ENCODE data around the gene FAM107B.

The FAM107B gene

DNA sequence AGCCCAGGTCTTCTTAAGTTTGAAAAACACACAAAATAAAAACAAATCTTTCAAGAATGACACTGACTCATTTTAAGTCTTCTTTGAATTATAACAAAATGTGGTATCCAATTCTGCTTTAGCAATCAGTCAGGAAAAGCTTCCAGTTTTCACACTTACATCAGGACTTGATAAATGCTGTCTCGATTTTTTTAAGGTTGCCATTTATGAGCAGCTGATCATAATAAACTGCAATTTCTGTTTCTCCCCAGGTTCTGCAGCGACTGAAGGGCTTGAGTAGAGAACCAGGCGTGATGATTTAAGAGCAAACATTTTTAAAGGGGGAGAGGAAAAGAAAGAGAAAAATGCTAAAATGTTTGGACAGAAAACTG, 71.1 kb downstream of the FAM107B start:
- H3K4me1 ChIP-seq (ENCODE audit: control insufficient read depth, insufficient read depth, low read length), result peaks cover 7% of the 10 kb centered on the region; the same call in 1 of the 2 replicates

GRCh38 chr10:14701466-14701865, 73.2 kb downstream of the FAM107B start:
- Histone ChIP-seq H3K4me3 (ENCODE audit: low read depth, low read length) (no peak overlapping the region), H3K27ac (ENCODE audit: low read depth, low read length) (no peak overlapping the region), H3K36me3 (ENCODE audit: control insufficient read depth, insufficient read depth, low read length) (no peaks in the 10 kb centered on the region), H3K27me3 (ENCODE audit: control insufficient read depth, insufficient read depth, low read length) (no peaks in the 10 kb centered on the region), H3K9ac (ENCODE audit: low read depth, low read length) (no peak overlapping the region), H3K4me1 (ENCODE audit: control insufficient read depth, insufficient read depth, low read length) (peaks cover 7% of the 10 kb centered on the region; the same call in 1 of the 2 replicates), H3K9me3 (ENCODE audit: control insufficient read depth, insufficient read depth, low read length) (no peaks in the 10 kb centered on the region)

More for the DNA sequence above, 71.1 kb downstream of the FAM107B start:
- no peak overlapping the region for H3K27ac ChIP-seq (ENCODE audit: low read depth, low read length)
- no peak overlapping the region for H3K4me3 ChIP-seq (ENCODE audit: low read depth, low read length)
- no peaks in the 10 kb centered on the region for H3K36me3 ChIP-seq (ENCODE audit: control insufficient read depth, insufficient read depth, low read length)
- H3K27me3 ChIP-seq (ENCODE audit: control insufficient read depth, insufficient read depth, low read length), result no peaks in the 10 kb centered on the region
- H3K9me3 ChIP-seq (ENCODE audit: control insufficient read depth, insufficient read depth, low read length), result no peaks in the 10 kb centered on the region
- no peak overlapping the region for H3K9ac ChIP-seq (ENCODE audit: low read depth, low read length)

DNA sequence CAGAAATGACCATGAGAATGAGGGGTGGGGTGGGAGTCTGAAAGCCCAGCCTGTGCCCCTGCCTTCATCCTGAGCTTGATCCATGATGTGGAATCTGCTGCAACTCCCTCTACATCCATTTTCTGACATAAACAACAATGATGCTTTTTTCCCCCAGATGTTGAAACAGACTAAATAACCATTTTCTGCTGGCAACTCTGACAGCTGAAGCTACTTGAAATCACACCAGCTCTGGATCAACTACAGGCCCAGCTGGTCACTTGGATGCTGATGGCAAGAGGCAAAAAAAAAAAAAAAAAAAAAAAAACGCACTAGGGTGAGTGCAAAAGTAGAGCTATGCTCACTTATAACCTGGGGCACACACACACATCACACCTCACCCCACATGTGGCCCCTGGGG, 74.2 kb downstream of the FAM107B start:
- H3K9me3 ChIP-seq (ENCODE audit: control insufficient read depth, insufficient read depth, low read length), result no peaks in the 10 kb centered on the region
- H3K27me3 ChIP-seq (ENCODE audit: control insufficient read depth, insufficient read depth, low read length), result no peaks in the 10 kb centered on the region
- no peaks in the 10 kb centered on the region for H3K36me3 ChIP-seq (ENCODE audit: control insufficient read depth, insufficient read depth, low read length)
- H3K27ac ChIP-seq (ENCODE audit: low read depth, low read length), result no peak overlapping the region
- peaks cover 4% of the 10 kb centered on the region; the same call in 1 of the 2 replicates for H3K4me1 ChIP-seq (ENCODE audit: control insufficient read depth, insufficient read depth, low read length)
- no peak overlapping the region for H3K4me3 ChIP-seq (ENCODE audit: low read depth, low read length)
- H3K9ac ChIP-seq (ENCODE audit: low read depth, low read length), result no peak overlapping the region

DNA sequence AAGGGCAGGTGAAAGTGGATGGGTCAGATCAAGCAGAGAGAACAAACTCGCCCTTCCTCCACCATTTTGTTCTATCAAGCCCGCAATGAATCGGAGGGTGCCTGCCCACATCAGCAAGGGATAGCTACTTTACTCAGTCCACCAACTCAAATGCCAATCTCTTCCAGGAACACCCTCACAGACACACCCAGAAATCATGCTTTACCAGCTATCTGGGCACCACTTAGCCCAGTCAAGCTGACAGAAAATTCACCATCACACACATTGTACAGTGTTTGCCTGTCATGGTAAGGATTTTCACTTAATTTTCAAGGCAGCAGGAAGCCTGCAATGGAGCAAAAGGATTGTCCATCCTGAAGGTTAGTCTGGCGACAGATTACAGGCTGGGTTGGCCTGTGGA, 75.2 kb downstream of the FAM107B start:
- Histone ChIP-seq H3K4me1 (ENCODE audit: control insufficient read depth, insufficient read depth, low read length) (no peaks in the 10 kb centered on the region), H3K36me3 (ENCODE audit: control insufficient read depth, insufficient read depth, low read length) (no peaks in the 10 kb centered on the region), H3K27ac (ENCODE audit: low read depth, low read length) (no peak overlapping the region), H3K9me3 (ENCODE audit: control insufficient read depth, insufficient read depth, low read length) (no peaks in the 10 kb centered on the region), H3K9ac (ENCODE audit: low read depth, low read length) (no peak overlapping the region), H3K4me3 (ENCODE audit: low read depth, low read length) (no peak overlapping the region), H3K27me3 (ENCODE audit: control insufficient read depth, insufficient read depth, low read length) (no peaks in the 10 kb centered on the region)

DNA sequence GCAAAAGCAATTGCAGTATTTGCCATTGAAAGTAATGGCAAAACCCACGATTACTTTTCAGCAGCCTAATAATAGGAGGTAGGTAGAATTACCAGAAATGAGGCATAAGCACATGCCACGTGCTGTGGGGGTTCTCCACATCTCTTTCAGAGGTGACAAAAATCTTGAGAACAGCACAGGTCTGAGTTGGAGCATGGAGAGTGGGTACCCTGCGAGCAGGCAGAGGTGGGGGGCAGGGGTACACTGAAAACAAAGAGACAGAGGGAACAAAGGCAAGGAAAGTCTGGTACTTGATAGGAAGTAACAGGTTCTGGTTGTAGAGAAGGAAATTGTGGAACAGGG, 75.9 kb downstream of the FAM107B start:
- Histone ChIP-seq H3K27me3 (ENCODE audit: control insufficient read depth, insufficient read depth, low read length) (no peaks in the 10 kb centered on the region), H3K27ac (ENCODE audit: low read depth, low read length) (no peak overlapping the region), H3K9me3 (ENCODE audit: control insufficient read depth, insufficient read depth, low read length) (no peaks in the 10 kb centered on the region), H3K36me3 (ENCODE audit: control insufficient read depth, insufficient read depth, low read length) (no peaks in the 10 kb centered on the region), H3K4me1 (ENCODE audit: control insufficient read depth, insufficient read depth, low read length) (no peaks in the 10 kb centered on the region), H3K9ac (ENCODE audit: low read depth, low read length) (no peak overlapping the region), H3K4me3 (ENCODE audit: low read depth, low read length) (no peak overlapping the region)

- H3K9me3 ChIP-seq (ENCODE audit: control insufficient read depth, insufficient read depth, low read length), result no peaks in the 10 kb centered on the region
- no peaks in the 10 kb centered on the region for H3K27me3 ChIP-seq (ENCODE audit: control insufficient read depth, insufficient read depth, low read length)
- H3K9ac ChIP-seq (ENCODE audit: low read depth, low read length), result no peak overlapping the region
- no peaks in the 10 kb centered on the region for H3K4me1 ChIP-seq (ENCODE audit: control insufficient read depth, insufficient read depth, low read length)
- H3K4me3 ChIP-seq (ENCODE audit: low read depth, low read length), result no peak overlapping the region
- no peaks in the 10 kb centered on the region for H3K36me3 ChIP-seq (ENCODE audit: control insufficient read depth, insufficient read depth, low read length)
- H3K27ac ChIP-seq (ENCODE audit: low read depth, low read length), result no peak overlapping the region
Observed at GRCh38 chr10:14698111-14698828, 76.4 kb downstream of the FAM107B start.

DNA sequence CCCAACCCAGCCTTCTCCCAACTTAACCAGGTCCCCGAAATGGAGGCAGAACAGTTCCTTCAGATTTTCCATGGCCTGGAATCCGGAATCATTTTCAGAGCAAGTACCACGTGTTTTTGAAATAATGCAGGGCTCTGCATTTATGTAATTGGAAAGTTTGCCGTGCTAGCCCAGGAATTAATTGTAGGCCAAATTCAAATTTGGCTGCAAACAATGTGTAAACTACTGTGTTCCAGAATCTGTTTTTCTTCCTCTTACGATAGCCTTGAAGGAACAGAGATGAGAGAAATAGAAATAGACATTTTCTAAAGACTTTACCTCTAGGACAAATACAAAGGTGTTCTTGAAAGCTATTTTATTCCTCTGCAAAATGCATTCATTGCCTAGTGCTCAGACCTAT, 77.4 kb downstream of the FAM107B start:
- Histone ChIP-seq H3K9me3 (ENCODE audit: control insufficient read depth, insufficient read depth, low read length) (no peaks in the 10 kb centered on the region), H3K4me1 (ENCODE audit: control insufficient read depth, insufficient read depth, low read length) (no peaks in the 10 kb centered on the region), H3K9ac (ENCODE audit: low read depth, low read length) (no peak overlapping the region), H3K27me3 (ENCODE audit: control insufficient read depth, insufficient read depth, low read length) (no peaks in the 10 kb centered on the region), H3K4me3 (ENCODE audit: low read depth, low read length) (no peak overlapping the region), H3K27ac (ENCODE audit: low read depth, low read length) (no peak overlapping the region), H3K36me3 (ENCODE audit: control insufficient read depth, insufficient read depth, low read length) (no peaks in the 10 kb centered on the region)

DNA sequence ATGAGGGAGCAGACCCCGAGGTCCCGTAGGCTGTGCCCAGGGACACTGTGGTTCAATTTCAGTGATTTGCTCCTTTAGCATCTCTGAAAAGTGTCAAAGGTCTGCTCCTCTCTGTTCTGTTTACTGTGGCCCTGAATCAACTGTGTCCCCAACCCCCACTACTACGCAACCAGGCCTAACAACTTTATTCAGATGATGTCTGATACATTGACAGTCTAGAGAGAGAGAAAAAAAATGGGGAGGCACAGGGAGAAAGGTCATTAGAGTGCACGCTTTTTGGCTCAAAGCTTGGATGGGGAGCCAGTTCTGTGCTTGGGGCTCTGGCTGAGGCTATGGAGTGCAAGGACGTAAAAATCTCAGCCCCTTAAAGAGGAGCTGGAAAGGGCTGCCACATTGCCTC, 77.9 kb downstream of the FAM107B start:
- Histone ChIP-seq H3K4me3 (ENCODE audit: low read depth, low read length) (no peak overlapping the region), H3K4me1 (ENCODE audit: control insufficient read depth, insufficient read depth, low read length) (no peaks in the 10 kb centered on the region), H3K27ac (ENCODE audit: low read depth, low read length) (no peak overlapping the region), H3K36me3 (ENCODE audit: control insufficient read depth, insufficient read depth, low read length) (no peaks in the 10 kb centered on the region), H3K9ac (ENCODE audit: low read depth, low read length) (no peak overlapping the region), H3K27me3 (ENCODE audit: control insufficient read depth, insufficient read depth, low read length) (no peaks in the 10 kb centered on the region), H3K9me3 (ENCODE audit: control insufficient read depth, insufficient read depth, low read length) (no peaks in the 10 kb centered on the region)

- Histone ChIP-seq H3K4me1 (ENCODE audit: control insufficient read depth, insufficient read depth, low read length) (no peaks in the 10 kb centered on the region), H3K36me3 (ENCODE audit: control insufficient read depth, insufficient read depth, low read length) (no peaks in the 10 kb centered on the region), H3K9me3 (ENCODE audit: control insufficient read depth, insufficient read depth, low read length) (no peaks in the 10 kb centered on the region), H3K27me3 (ENCODE audit: control insufficient read depth, insufficient read depth, low read length) (no peaks in the 10 kb centered on the region), H3K4me3 (ENCODE audit: low read depth, low read length) (no peak overlapping the region), H3K9ac (ENCODE audit: low read depth, low read length) (no peak overlapping the region), H3K27ac (ENCODE audit: low read depth, low read length) (no peak overlapping the region)
Observed at GRCh38 chr10:14695847-14696480, 78.7 kb downstream of the FAM107B start.

DNA sequence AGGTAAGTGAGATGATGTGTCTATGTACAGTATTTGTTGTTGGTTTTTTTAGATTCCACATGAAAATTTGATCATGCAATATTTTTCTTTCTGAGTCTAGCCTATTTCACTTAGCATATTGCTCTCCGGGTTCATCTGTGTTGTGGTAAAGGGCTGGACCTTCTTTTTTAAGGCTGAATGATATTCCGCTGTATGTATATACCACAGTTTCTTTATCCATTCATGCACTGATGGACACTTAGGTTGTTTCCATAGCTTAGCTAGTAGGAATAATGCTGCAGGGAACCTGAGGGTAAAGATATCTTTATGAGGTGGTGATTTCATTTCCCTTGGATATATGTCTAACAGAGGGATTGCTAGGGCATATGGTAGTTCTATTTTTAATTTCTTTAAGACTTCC, 80.8 kb downstream of the FAM107B start:
- H3K4me3 ChIP-seq (ENCODE audit: low read depth, low read length), result no peak overlapping the region
- H3K4me1 ChIP-seq (ENCODE audit: control insufficient read depth, insufficient read depth, low read length), result no peaks in the 10 kb centered on the region
- no peak overlapping the region for H3K9ac ChIP-seq (ENCODE audit: low read depth, low read length)
- H3K36me3 ChIP-seq (ENCODE audit: control insufficient read depth, insufficient read depth, low read length), result no peaks in the 10 kb centered on the region
- H3K27me3 ChIP-seq (ENCODE audit: control insufficient read depth, insufficient read depth, low read length), result no peaks in the 10 kb centered on the region
- H3K9me3 ChIP-seq (ENCODE audit: control insufficient read depth, insufficient read depth, low read length), result no peaks in the 10 kb centered on the region
- H3K27ac ChIP-seq (ENCODE audit: low read depth, low read length), result no peak overlapping the region

DNA sequence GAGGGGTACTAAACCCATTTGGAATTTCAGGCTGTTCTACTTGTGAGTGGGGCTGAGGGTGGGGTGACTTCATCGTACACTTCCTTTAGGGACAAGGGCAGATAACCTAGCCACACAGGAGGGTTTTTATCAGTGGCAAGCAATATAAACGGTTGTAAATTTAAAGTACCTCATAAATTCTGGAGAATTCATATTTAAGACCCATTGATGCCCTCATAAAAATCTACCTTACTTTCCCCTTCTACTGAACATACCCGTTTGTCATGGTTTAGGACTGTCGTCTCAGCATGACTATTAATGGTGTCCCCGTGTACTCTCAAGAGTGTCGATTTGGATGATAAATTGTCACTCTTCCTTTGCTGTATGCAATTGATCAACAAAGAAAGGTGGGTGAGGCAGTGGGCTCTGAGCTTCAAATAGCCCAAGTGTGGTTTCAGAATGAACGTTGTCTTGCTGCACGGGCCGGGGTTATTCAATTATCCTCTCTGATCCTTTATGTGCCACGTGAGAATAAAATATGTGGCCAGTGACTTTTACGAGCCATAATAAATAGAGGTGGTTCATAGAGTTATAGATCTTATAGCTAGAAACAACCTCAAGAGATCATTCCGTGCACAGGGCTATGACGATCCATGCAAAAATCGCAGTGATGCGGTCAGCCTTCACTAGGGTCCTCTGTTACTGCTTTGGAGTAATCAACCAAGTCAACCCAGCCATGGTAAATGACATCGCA, 82.2 kb downstream of the FAM107B start:
- Histone ChIP-seq H3K4me1 (ENCODE audit: control insufficient read depth, insufficient read depth, low read length) (no peaks in the 10 kb centered on the region), H3K9ac (ENCODE audit: low read depth, low read length) (no peak overlapping the region), H3K36me3 (ENCODE audit: control insufficient read depth, insufficient read depth, low read length) (no peaks in the 10 kb centered on the region), H3K9me3 (ENCODE audit: control insufficient read depth, insufficient read depth, low read length) (no peaks in the 10 kb centered on the region), H3K27me3 (ENCODE audit: control insufficient read depth, insufficient read depth, low read length) (no peaks in the 10 kb centered on the region), H3K4me3 (ENCODE audit: low read depth, low read length) (no peak overlapping the region), H3K27ac (ENCODE audit: low read depth, low read length) (no peak overlapping the region)
